Hepatocyte (in vitro differentiated cells): Measurements from ENCODE around the gene NAPA. TPM values are rescaled to one million over a fixed set of nuclear protein-coding genes. Genes with fewer than 3 reads are reported as not detected.
A peak's percentile ranks its signal among the peaks of the same experiment; 100 is the strongest.

Experiments
- DNase-seq: peaks from one replicate; pipeline ENCODE4 v3.0.0-alpha.2; 2016; ENCODE audit warnings: low spot score
- H2AFZ ChIP-seq: fragments of 200-600 bp; sonication (generic); 2 replicates; pipeline ENCODE4 v1.6.0; 2016; ENCODE audit warnings: antibody characterized with exemption, mild to moderate bottlenecking
- H3K27ac ChIP-seq: fragments of 200-600 bp; sonication (generic); 2 replicates; pipeline ENCODE4 v1.5.1; 2016; ENCODE audit warnings: mild to moderate bottlenecking
- H3K27me3 ChIP-seq: fragments of 200-600 bp; sonication (generic); 2 replicates; pipeline ENCODE4 v1.6.1; 2016
- H3K36me3 ChIP-seq: fragments of 200-600 bp; sonication (generic); replicated peaks from 2 replicates; pipeline ENCODE4 v1.5.1; 2016; ENCODE audit warnings: low read depth; ENCODE audit not compliant: insufficient read depth
- H3K4me1 ChIP-seq: fragments of 200-600 bp; sonication (generic); 2 replicates; pipeline ENCODE4 v1.5.1; 2016; ENCODE audit warnings: mild to moderate bottlenecking, moderate library complexity; ENCODE audit not compliant: insufficient read depth
- H3K4me2 ChIP-seq: fragments of 200-600 bp; sonication (generic); 2 replicates; pipeline ENCODE4 v1.6.0; 2016
- H3K4me3 ChIP-seq: fragments of 200-600 bp; sonication (generic); 2 replicates; pipeline ENCODE4 v1.5.1; 2016; ENCODE audit warnings: mild to moderate bottlenecking
- H3K79me2 ChIP-seq: fragments of 200-600 bp; sonication (generic); 2 replicates; pipeline ENCODE4 v1.6.0; 2017; ENCODE audit warnings: mild to moderate bottlenecking
- H3K9me2 ChIP-seq: fragments of 200-600 bp; sonication (generic); replicated peaks from 2 replicates; pipeline ENCODE4 v1.6.0; 2017; ENCODE audit warnings: mild to moderate bottlenecking; ENCODE audit not compliant: insufficient read depth
- H3K9me3 ChIP-seq: fragments of 200-600 bp; sonication (generic); 2 replicates; pipeline ENCODE4 v1.5.1; 2016; ENCODE audit warnings: low read depth, mild to moderate bottlenecking
- H4K20me1 ChIP-seq: fragments of 200-600 bp; sonication (generic); 2 replicates; pipeline ENCODE4 v1.6.0; 2016; ENCODE audit warnings: mild to moderate bottlenecking; ENCODE audit not compliant: insufficient read depth, poor library complexity, severe bottlenecking
- CTCF ChIP-seq: fragments of 200-600 bp; sonication (generic); IDR thresholded peaks from 2 replicates; pipeline ENCODE4 v1.5.1; 2016; ENCODE audit warnings: antibody characterized with exemption, mild to moderate bottlenecking; ENCODE audit not compliant: poor library complexity
- EZH2 ChIP-seq: fragments of 200-600 bp; sonication (generic); IDR thresholded peaks from 2 replicates; pipeline ENCODE4 v1.6.1; 2016; ENCODE audit warnings: antibody characterized with exemption, mild to moderate bottlenecking, borderline replicate concordance
- EZH2phosphoT487 ChIP-seq: fragments of 200-600 bp; sonication (generic); IDR thresholded peaks from one replicate; pipeline ENCODE4 v1.6.1; 2018; ENCODE audit warnings: antibody characterized with exemption, mild to moderate bottlenecking, low read depth, moderate library complexity; ENCODE audit not compliant: unreplicated experiment, severe bottlenecking
- WGBS: methylation state at CpG from one replicate; pipeline ENCODE4 v1.1.6; 2016; ENCODE audit warnings: low lambda C conversion rate; ENCODE audit errors: missing lambda C conversion rate; 5-methylcytosine and 5-hydroxymethylcytosine counted together
- polyA plus RNA-seq: library from polyadenylated mRNA; unstranded; fragments of >200 nt; fragmentation: Nextera tagmentation; extraction: Ambion mirVana; gene quantifications from 2 replicates; pipeline ENCODE4 v1.2.1, GENCODE V29; 2016
- total RNA-seq: library from RNA; depleted of rRNA; stranded (reverse); fragments of >200 nt; gene quantifications from 2 replicates; pipeline ENCODE4 v1.2.3, GENCODE V29; 2014

Gene NAPA
- total and polyA plus RNA-seq, 2 experiments from 2014 or later = 106 to 192 TPM

GRCh38 chr19:47507012-47507411, 7.9 kb downstream of the NAPA start:
- peak; percentile 81 for DNase-seq
- Histone ChIP-seq H4K20me1 (peaks cover 86% of the 10 kb centered on the region), H3K9me2 (no peaks in the 10 kb centered on the region), H3K79me2 (peaks cover 89% of the 10 kb centered on the region), H3K4me1 (peaks cover 17% of the 10 kb centered on the region), H3K36me3 (no peaks in the 10 kb centered on the region), H3K4me2 (peak overlapping the region; percentile 49), H3K4me3 (no peak overlapping the region), H3K9me3 (no peaks in the 10 kb centered on the region), H3K27ac (peak overlapping the region; percentile 94), H3K27me3 (no peaks in the 10 kb centered on the region), H2AFZ (no peak overlapping the region)
- TF ChIP-seq CTCF (no peak), EZH2phosphoT487 (no peak), EZH2 (no peak)
- 52% methylated on average over 6 of the region's 6 CpGs for WGBS

GRCh38 chr19:47506459-47506858, 8.4 kb downstream of the NAPA start:
- Histone ChIP-seq H3K4me1 (peaks cover 13% of the 10 kb centered on the region), H4K20me1 (peaks cover 80% of the 10 kb centered on the region), H3K9me2 (no peaks in the 10 kb centered on the region), H2AFZ (no peak overlapping the region), H3K9me3 (no peaks in the 10 kb centered on the region), H3K4me2 (no peak overlapping the region), H3K27me3 (no peaks in the 10 kb centered on the region), H3K4me3 (no peak overlapping the region), H3K36me3 (no peaks in the 10 kb centered on the region), H3K27ac (peak overlapping the region; percentile 73), H3K79me2 (peaks cover 84% of the 10 kb centered on the region)
- no peak for DNase-seq
- TF ChIP-seq EZH2phosphoT487 (no peak), EZH2 (no peak), CTCF (no peak)
- 66% methylated on average over 8 of the region's 8 CpGs for WGBS

GRCh38 chr19:47505506-47505905, 9.4 kb downstream of the NAPA start:
- Histone ChIP-seq H3K9me2 (no peaks in the 10 kb centered on the region), H3K27me3 (no peaks in the 10 kb centered on the region), H2AFZ (no peak overlapping the region), H3K4me1 (peaks cover 10% of the 10 kb centered on the region), H3K4me3 (no peak overlapping the region), H3K4me2 (no peak overlapping the region), H3K36me3 (no peaks in the 10 kb centered on the region), H3K9me3 (no peaks in the 10 kb centered on the region), H3K79me2 (peaks cover 74% of the 10 kb centered on the region), H4K20me1 (peaks cover 74% of the 10 kb centered on the region), H3K27ac (peak overlapping the region; percentile 16)
- 98% methylated on average over 6 of the region's 6 CpGs for WGBS
- TF ChIP-seq EZH2phosphoT487 (no peak), EZH2 (no peak), CTCF (no peak)
- DNase-seq = no peak

- DNase-seq = no peak
- H3K79me2 ChIP-seq = peaks cover 65% of the 10 kb centered on the region
Observed at GRCh38 chr19:47503826-47504150, 11.1 kb downstream of the NAPA start.

More at GRCh38 chr19:47503826-47504150, 11.1 kb downstream of the NAPA start:
- TF ChIP-seq EZH2 (no peak), EZH2phosphoT487 (no peak), CTCF (no peak)
- no peak overlapping the region for H2AFZ ChIP-seq
- H3K36me3 ChIP-seq = no peaks in the 10 kb centered on the region
- H4K20me1 ChIP-seq = peaks cover 60% of the 10 kb centered on the region
- no peaks in the 10 kb centered on the region for H3K27me3 ChIP-seq
- no peaks in the 10 kb centered on the region for H3K9me2 ChIP-seq
- peaks cover 10% of the 10 kb centered on the region for H3K4me1 ChIP-seq
- peak overlapping the region; percentile 12 for H3K27ac ChIP-seq
- no peak overlapping the region for H3K4me3 ChIP-seq
- no peaks in the 10 kb centered on the region for H3K9me3 ChIP-seq
- no peak overlapping the region for H3K4me2 ChIP-seq
- WGBS = 59% methylated on average over 5 of the region's 5 CpGs
